Body of pancreas (tissue), 4 donors: ENCODE results near the gene TMEM255B. TPM values are rescaled to one million over a fixed set of nuclear protein-coding genes. Genes with fewer than 3 reads are reported as not detected.
A peak's percentile ranks its signal among the peaks of the same experiment; 100 is the strongest.
"Not testable (repeated sequence)": the region's sequence is repeated elsewhere in the genome, so short reads cannot be mapped to it uniquely, and the experiment has no call there.

Experiments
- ATAC-seq: fragments of 150-250 bp; one replicate; pipeline ENCODE4 v1.9.1; 2016
- DNase-seq, 4 donors: peaks; one replicate each; pipeline ENCODE4 v3.0.0-alpha.2; 2019
- H3K27ac ChIP-seq, 4 donors: fragments of 200-600 bp; sonication (generic); 1 replicate in 3 of 4; 2 replicates in 1 of 4; pipeline versions ENCODE4 v1.5.1 to v1.6.1; 2016 to 2019; ENCODE audit warnings: mild to moderate bottlenecking in 1 of 4, mixed read lengths in 1 of 4, moderate library complexity in 1 of 4
- H3K27me3 ChIP-seq, 2 donors: fragments of 200-600 bp; sonication (generic); one replicate each; pipeline ENCODE4 v1.6.0; 2016; ENCODE audit warnings: mild to moderate bottlenecking in 1 of 2
- H3K36me3 ChIP-seq, 2 donors: fragments of 200-600 bp; sonication (generic); replicated peaks in 1 of 2; 2 replicates each; pipeline ENCODE4 v1.5.1; 2016; ENCODE audit warnings: low read depth in 2 of 2; ENCODE audit not compliant: insufficient read depth in 1 of 2
- H3K4me1 ChIP-seq: fragments of 200-600 bp; sonication (generic); one replicate; pipeline ENCODE4 v1.6.0; 2016
- H3K4me3 ChIP-seq, 2 donors: fragments of 200-600 bp; sonication (generic); 1 replicate in 1 of 2; 2 replicates in 1 of 2; pipeline ENCODE4 v1.5.1; 2016 to 2019
- H3K9me3 ChIP-seq, 3 donors: fragments of 200-600 bp; sonication (generic); 1 replicate in 2 of 3; 2 replicates in 1 of 3; pipeline ENCODE4 v1.5.1; 2016
- CTCF ChIP-seq, 7 experiments: fragments of 450-650 bp in 4 of 7; fragments of 200-600 bp in 3 of 7; sonication (generic) in 3 of 7; IDR thresholded peaks; one replicate each; pipeline ENCODE4 v1.5.1; 2016 to 2019; ENCODE audit warnings: antibody characterized with exemption in 7 of 7
- POLR2A ChIP-seq, 3 donors: fragments of 450-650 bp; IDR thresholded peaks; one replicate each; pipeline ENCODE4 v1.6.1; 2016; ENCODE audit warnings: antibody characterized with exemption in 3 of 3, mild to moderate bottlenecking in 2 of 3
- WGBS, 2 donors: methylation state at CpG; one replicate each; pipeline ENCODE4 v1.1.5; 2017; 5-methylcytosine and 5-hydroxymethylcytosine counted together
- intact Hi-C: fragments of 100-400 bp; cut with DNase I; formaldehyde crosslinking; loops from one replicate; pipeline ENCODE4 v1.15.1; 2023
- total RNA-seq, 2 donors: library from RNA; depleted of rRNA; stranded (reverse); fragments of >200 nt; gene quantifications; one replicate each; pipeline ENCODE4 v1.1.0, GENCODE V29; 2016

The TMEM255B gene
- total RNA-seq, 2 donors from 2014 or later: 1.0 to 4.6 TPM

GRCh38 chr13:113724780-113725315 lies 34.2 kb upstream of the TMEM255B start:
- Histone ChIP-seq H3K4me1 (peaks cover 10% of the 10 kb centered on the region), H3K36me3 (no peaks in the 10 kb centered on the region), H3K27ac (peak overlapping the region; percentile 45 to 80 (median 70)), H3K27me3 (no peaks in the 10 kb centered on the region), H3K4me3 (no peak overlapping the region), H3K9me3 (no peaks in the 10 kb centered on the region)
- peak; percentile 75 to 81 (median 80) for DNase-seq
- 0 to 2% methylated on average over 7 to 35 of the region's 36 CpGs for WGBS, 2 donors
- intact Hi-C loops: no loop called here
- ATAC-seq: peak; percentile 96
- TF ChIP-seq CTCF (IDR thresholded peaks at IDR 0.05) (peak; percentile 75 to 86 (median 83)), POLR2A (IDR thresholded peaks at IDR 0.05) (peak in 1 of 3 donors; percentile 21)

DNA sequence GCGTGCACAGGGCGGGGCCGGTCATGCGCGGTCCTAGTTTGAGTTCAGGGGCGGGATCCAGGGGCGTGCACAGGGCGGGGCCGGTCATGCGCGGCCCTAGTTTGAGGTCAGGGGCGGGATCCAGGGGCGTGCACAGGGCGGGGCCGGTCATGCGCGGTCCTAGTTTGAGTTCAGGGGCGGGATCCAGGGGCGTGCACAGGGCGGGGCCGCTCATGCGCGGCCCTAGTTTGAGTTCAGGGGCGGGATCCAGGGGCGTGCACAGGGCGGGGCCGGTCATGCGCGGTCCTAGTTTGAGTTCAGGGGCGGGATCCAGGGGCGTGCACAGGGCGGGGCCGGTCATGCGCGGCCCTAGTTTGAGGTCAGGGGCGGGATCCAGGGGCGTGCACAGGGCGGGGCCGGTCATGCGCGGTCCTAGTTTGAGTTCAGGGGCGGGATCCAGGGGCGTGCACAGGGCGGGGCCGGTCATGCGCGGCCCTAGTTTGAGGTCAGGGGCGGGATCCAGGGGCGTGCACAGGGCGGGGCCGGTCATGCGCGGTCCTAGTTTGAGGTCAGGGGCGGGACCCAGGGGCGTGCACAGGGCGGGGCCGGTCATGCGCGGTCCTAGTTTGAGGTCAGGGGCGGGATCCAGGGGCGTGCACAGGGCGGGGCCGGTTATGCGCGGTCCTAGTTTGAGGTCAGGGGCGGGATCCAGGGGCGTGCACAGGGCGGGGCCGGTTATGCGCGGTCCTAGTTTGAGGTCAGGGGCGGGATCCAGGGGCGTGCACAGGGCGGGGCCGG lies 33.5 kb upstream of the TMEM255B start:
- intact Hi-C loops, ATAC-seq, H3K4me3 ChIP-seq, H3K36me3 ChIP-seq, H3K27me3 ChIP-seq, H3K9me3 ChIP-seq: not testable (repeated sequence)
- Histone ChIP-seq H3K27ac (peak overlapping the region in 3 of 4 donors; percentile 63 to 80 (median 77)), H3K4me1 (peaks cover 10% of the 10 kb centered on the region)
- WGBS, 2 donors: no CpG with 5 or more reads among the region's 75 CpGs
- peak; percentile 66 to 75 (median 72) for DNase-seq

- H3K36me3 ChIP-seq, intact Hi-C loops, H3K27me3 ChIP-seq, H3K4me3 ChIP-seq, H3K9me3 ChIP-seq: not testable (repeated sequence)
- Histone ChIP-seq H3K4me1 (peaks cover 10% of the 10 kb centered on the region), H3K27ac (peak overlapping the region in 3 of 4 donors; percentile 48 to 75 (median 56))
- ATAC-seq: peak; percentile 28
- 25 to 47% methylated on average over 3 to 21 of the region's 54 CpGs for WGBS, 2 donors
- peak; percentile 21 to 50 (median 42) for DNase-seq
Observed at GRCh38 chr13:113726106-113726821, 32.8 kb upstream of the TMEM255B start.

DNA sequence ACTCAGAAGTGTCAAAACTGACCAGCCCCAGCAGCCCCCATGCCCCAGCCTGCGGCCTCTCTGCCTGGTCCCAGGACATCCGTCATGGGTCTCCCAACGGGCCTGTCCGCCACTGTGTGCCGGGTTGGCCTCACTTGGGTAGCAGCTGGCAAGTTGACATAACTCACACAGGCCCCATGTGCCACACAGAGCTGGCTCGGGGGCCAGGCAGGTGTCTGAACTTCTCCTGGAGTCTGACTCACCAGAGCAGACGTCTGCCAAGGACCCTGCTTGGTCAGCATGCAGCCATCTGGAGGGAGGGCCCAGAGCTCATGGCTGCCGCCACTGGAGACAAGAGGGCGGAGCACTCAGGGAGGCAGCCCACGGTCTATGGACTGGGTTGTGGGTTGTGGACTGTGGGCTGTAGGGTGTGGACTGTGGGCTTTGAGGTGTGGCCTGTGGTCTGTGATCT lies 32.0 kb upstream of the TMEM255B start:
- TF ChIP-seq CTCF (IDR thresholded peaks at IDR 0.05): no peak
- TF ChIP-seq POLR2A (IDR thresholded peaks at IDR 0.05): no peak
- ATAC-seq (no peak), DNase-seq (peak; percentile 24 to 71 (median 33))
- intact Hi-C loops: no loop called here
- peaks cover 10% of the 10 kb centered on the region for H3K4me1 ChIP-seq
- H3K9me3 ChIP-seq: no peaks in the 10 kb centered on the region
- peaks cover 0 to 3% of the 10 kb centered on the region in 2 donors for H3K27me3 ChIP-seq
- no peak overlapping the region for H3K4me3 ChIP-seq
- H3K27ac ChIP-seq: peak overlapping the region in 2 of 4 donors; percentile 48 to 56
- 62 to 81% methylated on average over 5 to 10 of the region's 10 CpGs for WGBS, 2 donors
- no peaks in the 10 kb centered on the region for H3K36me3 ChIP-seq

DNA sequence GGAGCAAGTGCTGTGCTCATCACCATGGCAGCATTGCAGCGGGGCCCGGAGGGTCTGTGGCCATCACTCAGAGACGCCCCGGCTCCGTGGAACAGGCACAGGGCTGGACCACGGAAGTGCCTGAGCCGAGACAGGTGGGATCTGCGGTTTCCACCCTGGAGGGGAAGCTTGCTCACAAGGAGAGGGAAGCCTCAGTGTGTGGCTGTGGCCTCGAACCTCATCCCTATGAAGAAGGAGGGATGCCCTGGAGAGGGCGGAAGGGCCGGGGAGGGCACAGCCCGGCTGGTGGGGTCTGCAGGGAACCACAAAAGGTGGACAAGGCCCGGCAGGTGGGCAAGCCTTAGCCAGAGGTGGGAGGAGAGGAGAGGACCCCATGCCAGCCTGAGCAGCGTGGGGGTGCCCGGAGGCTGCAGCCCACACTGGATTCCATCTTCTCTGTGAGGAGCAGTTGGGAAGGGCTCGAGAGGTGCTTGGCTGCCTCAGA lies 30.4 kb upstream of the TMEM255B start:
- 86% methylated on average over 15 to 16 of the region's 16 CpGs for WGBS, 2 donors
- DNase-seq: peak in 1 of 4 donors; percentile 11
- H3K27me3 ChIP-seq: peaks cover 0 to 3% of the 10 kb centered on the region in 2 donors
- H3K9me3 ChIP-seq: no peaks in the 10 kb centered on the region
- ATAC-seq: no peak
- no peaks in the 10 kb centered on the region for H3K36me3 ChIP-seq
- H3K4me3 ChIP-seq: no peak overlapping the region
- intact Hi-C loops: no loop called here
- H3K4me1 ChIP-seq: peaks cover 10% of the 10 kb centered on the region
- TF ChIP-seq CTCF (IDR thresholded peaks at IDR 0.05) (no peak), POLR2A (IDR thresholded peaks at IDR 0.05) (no peak)
- H3K27ac ChIP-seq: no peak overlapping the region
